AG04449 (cell line): Measurements from ENCODE around the gene CACNA1B.

ENCODE experiments used
- CTCF ChIA-PET: fragments of 350-600 bp; formaldehyde crosslinking; extraction: SDS; loops from one replicate; lab custom pipeline; 2021; ENCODE audit warnings: antibody characterized with exemption; lab: Yijun Ruan, JAX
- POLR2A ChIA-PET: fragments of 400-600, 350-600 bp; formaldehyde crosslinking; extraction: SDS; loops from one replicate; lab custom pipeline; 2020; ENCODE audit warnings: antibody characterized with exemption, inconsistent platforms; lab: Yijun Ruan, JAX
- DNase-seq: peaks from one replicate; pipeline ENCODE4 v3.0.0-alpha.2; 2010; ENCODE audit warnings: low read depth, low spot score
- H3K4me3 ChIP-seq: 2 replicates; pipeline ENCODE4 v1.5.1; 2011; ENCODE audit warnings: low read depth, mild to moderate bottlenecking, control low read depth, low read length
- TF ChIP-seq, protein P1 (sequence below): IDR thresholded peaks from one replicate; pipeline ENCODE4 v1.5.1; 2011; ENCODE audit warnings: mild to moderate bottlenecking, moderate library complexity, low read length, control low read depth, inconsistent platforms; ENCODE audit not compliant: insufficient read depth; ENCODE audit errors: missing control alignments

The CACNA1B gene

DNA sequence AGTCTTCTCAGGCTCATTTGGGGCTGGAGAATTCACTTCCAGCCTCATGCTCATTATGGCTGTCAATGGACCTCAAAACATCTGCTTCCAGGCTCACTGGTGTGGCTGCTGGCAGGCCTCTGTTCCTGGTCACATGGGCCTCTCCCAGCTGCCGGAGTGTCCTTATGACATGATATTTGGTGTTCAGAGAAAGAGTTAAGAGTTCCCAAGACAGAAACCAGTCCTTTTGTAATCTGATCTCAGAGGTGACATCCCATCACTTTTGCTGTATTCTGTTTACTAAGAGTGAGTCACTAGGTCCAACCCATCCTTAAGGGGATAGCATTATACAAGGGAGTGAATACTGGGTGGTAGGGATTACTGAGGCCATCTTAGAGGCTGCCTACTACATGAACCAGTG is 104.6 kb downstream of the CACNA1B start:
- no peak overlapping the region for H3K4me3 ChIP-seq
- TF ChIP-seq, protein P1, sequence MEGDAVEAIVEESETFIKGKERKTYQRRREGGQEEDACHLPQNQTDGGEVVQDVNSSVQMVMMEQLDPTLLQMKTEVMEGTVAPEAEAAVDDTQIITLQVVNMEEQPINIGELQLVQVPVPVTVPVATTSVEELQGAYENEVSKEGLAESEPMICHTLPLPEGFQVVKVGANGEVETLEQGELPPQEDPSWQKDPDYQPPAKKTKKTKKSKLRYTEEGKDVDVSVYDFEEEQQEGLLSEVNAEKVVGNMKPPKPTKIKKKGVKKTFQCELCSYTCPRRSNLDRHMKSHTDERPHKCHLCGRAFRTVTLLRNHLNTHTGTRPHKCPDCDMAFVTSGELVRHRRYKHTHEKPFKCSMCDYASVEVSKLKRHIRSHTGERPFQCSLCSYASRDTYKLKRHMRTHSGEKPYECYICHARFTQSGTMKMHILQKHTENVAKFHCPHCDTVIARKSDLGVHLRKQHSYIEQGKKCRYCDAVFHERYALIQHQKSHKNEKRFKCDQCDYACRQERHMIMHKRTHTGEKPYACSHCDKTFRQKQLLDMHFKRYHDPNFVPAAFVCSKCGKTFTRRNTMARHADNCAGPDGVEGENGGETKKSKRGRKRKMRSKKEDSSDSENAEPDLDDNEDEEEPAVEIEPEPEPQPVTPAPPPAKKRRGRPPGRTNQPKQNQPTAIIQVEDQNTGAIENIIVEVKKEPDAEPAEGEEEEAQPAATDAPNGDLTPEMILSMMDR, result no peak
- ChIA-PET POLR2A (no interaction called here), CTCF (no interaction called here)
- no peak for DNase-seq

DNA sequence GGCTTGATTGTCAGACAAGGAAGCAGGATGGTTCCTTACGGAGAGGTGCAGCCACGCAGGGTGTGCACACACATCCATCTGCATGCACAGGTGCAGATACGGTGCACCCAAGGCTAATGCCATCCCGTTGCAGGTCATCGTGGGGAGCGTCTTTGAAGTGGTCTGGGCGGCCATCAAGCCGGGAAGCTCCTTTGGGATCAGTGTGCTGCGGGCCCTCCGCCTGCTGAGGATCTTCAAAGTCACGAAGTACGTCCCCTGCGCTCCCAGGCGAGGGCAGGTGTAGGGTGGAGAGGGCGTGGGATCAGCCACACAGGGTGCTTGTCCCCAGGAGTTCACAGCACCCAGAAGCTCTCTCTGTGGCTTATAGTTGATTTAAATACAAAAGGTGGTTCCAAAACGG is 106.4 kb downstream of the CACNA1B start:
- ChIA-PET POLR2A (no interaction called here), CTCF (no interaction called here)
- DNase-seq, result no peak
- TF ChIP-seq, protein P1, result no peak
- H3K4me3 ChIP-seq, result no peak overlapping the region

DNA sequence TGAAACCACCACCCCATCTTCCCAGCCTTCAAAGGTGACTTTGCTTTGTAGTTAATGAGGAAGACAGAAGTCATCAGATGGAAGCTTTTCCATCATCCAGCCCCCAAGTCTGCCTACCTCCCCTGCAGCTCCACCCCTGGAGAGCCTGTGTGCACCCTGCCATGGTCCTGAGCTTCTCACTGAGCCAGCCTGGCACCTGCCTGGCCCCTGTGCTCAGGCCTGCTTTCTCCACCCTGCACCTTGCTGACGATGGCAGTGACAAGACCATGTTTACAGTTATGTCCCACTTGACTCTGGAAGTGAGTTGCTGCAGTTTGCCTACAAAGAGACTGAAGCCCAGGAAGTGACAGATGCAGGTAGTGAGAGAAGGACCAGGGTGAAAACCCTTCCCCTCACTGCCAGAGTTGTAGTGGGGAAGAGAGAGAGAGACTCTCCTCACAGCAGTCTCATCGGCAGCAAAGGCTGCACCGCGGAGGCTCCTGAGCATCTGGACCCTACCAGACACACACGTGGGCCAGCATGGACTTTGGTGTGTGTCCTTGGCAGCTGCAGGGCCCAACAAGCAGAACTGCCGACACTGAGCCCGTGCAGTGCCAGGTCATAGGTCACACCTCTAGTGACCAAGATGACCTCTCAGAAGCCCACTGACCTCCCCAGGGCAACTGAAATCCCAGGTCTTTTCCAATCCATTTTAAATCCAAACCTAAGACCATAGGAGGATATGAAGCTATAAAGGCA is 107.1 kb downstream of the CACNA1B start:
- CTCF ChIA-PET, result no interaction called here

DNA sequence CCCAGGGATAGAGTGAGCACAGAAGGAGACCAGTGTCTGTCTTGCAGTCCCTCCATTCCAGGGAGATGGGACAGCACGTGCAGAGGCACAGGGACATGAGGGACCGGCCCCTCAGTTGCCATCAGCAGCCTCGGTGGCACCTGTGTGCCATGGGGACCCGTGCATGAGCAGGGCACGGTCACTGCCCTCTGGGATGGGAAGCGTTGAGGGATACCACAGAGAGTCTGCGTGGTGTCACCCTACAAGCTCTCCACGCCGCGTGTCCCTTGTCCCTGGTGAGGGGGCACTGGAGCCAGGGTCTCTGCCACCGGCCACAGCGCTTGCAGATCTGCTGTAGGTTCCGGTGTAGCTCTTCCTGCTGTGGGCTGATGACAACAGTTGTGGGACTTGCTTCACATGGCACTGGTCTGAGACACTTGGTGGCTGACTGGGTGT is 108.1 kb downstream of the CACNA1B start:
- no peak overlapping the region for H3K4me3 ChIP-seq
- ChIA-PET POLR2A (no interaction called here), CTCF (no interaction called here)
- TF ChIP-seq, protein P1, result no peak
- no peak for DNase-seq

More for the DNA sequence above, 107.1 kb downstream of the CACNA1B start:
- H3K4me3 ChIP-seq, result no peak overlapping the region
- no peak for DNase-seq
- TF ChIP-seq, protein P1, result no peak
- POLR2A ChIA-PET, result no interaction called here

DNA sequence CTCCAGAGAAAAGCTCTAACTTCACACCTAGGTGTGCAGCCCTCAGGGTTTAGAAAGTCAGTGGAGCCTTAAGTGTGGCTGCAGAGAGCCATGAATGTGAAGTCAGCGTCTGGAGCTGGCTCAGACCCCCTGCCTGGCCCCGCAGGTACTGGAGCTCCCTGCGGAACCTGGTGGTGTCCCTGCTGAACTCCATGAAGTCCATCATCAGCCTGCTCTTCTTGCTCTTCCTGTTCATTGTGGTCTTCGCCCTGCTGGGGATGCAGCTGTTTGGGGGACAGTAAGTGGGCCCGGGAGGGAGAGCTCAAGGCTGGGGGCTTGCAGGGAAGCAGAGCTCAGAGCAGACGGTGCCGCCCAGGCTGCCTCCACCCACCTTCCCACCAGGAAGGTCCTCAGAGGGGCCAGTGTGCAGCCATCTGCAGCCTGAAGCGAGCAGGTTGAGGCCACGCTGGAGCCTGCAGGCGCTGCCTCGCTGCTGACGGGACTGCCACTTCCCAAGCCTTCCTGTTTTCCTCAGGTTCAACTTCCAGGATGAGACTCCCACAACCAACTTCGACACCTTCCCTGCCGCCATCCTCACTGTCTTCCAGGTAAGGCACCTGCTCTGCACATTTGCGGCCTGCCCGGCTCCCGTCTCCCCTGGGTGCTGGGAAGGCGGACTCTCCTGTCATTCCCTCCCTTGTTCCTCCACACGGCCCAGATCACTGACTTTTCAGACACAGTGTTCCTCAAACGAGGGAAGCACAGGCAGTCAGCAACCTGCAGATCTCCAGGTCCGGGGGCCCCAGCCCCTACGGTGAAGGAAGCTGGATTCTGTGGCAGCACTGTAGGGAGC is 108.9 kb downstream of the CACNA1B start:
- no peak for DNase-seq
- no peak overlapping the region for H3K4me3 ChIP-seq
- ChIA-PET CTCF (no interaction called here), POLR2A (no interaction called here)
- TF ChIP-seq, protein P1, result no peak
